Kidney (tissue), 14 donors: ENCODE measurements around the gene SH3D21. TPM values are rescaled to one million over a fixed set of nuclear protein-coding genes. Genes with fewer than 3 reads are reported as not detected.

ENCODE experiments used
- DNase-seq, 5 donors: peaks; one replicate each; pipeline ENCODE4 v3.0.0-alpha.2; 2013 to 2020
- FAIRE-seq: peaks from 2 replicates; lab custom pipeline; 2012; peaks lifted over from hg19 to GRCh38; lab: Jason Lieb, UNC
- H3K27ac ChIP-seq, 2 donors: one replicate each; pipeline ENCODE4 v1.7.0; 2013; ENCODE audit warnings: low read depth in 2 of 2, low read length in 2 of 2, inconsistent platforms in 1 of 2
- H3K27me3 ChIP-seq: one replicate; pipeline ENCODE4 v1.7.1; 2013; ENCODE audit warnings: low read length, inconsistent platforms; ENCODE audit not compliant: control insufficient read depth, insufficient read depth
- H3K36me3 ChIP-seq, 3 donors: one replicate each; pipeline versions ENCODE4 v1.7.0 to v1.7.1; 2013; ENCODE audit warnings: low read length in 3 of 3, control low read depth in 1 of 3, inconsistent platforms in 1 of 3; ENCODE audit not compliant: insufficient read depth in 3 of 3, control insufficient read depth in 2 of 3
- H3K4me1 ChIP-seq, 3 donors: one replicate each; pipeline versions ENCODE4 v1.7.0 to v1.7.1; 2013; ENCODE audit warnings: low read length in 3 of 3, inconsistent platforms in 1 of 3, low read depth in 1 of 3; ENCODE audit not compliant: control insufficient read depth in 2 of 3, insufficient read depth in 2 of 3
- H3K4me3 ChIP-seq, 3 donors: one replicate each; pipeline versions ENCODE4 v1.7.0 to v1.8.1; 2013; ENCODE audit warnings: low read length in 3 of 3, control low read depth in 1 of 3, inconsistent platforms in 1 of 3
- H3K9ac ChIP-seq, 3 donors: one replicate each; pipeline versions ENCODE4 v1.7.0 to v1.7.1; 2013; ENCODE audit warnings: low read length in 3 of 3, control low read depth in 1 of 3, inconsistent platforms in 1 of 3
- H3K9me3 ChIP-seq, 3 donors: one replicate each; pipeline versions ENCODE4 v1.7.0 to v1.7.1; 2013; ENCODE audit warnings: low read length in 3 of 3, control low read depth in 1 of 3, inconsistent platforms in 1 of 3; ENCODE audit not compliant: control insufficient read depth in 2 of 3, insufficient read depth in 1 of 3
- intact Hi-C: fragments of 100-400 bp; cut with DNase I; formaldehyde crosslinking; loops from one replicate; pipeline ENCODE4 v1.11.1; 2022
- polyA plus RNA-seq: library from polyadenylated mRNA; stranded (reverse); fragments of 350-450 nt; fragmentation: Illumina TruSeq; extraction: RNeasy Lipid Tissue Mini Kit (QIAGEN cat#74804); gene quantifications from one replicate; pipeline ENCODE4 v1.2.3, GENCODE V29; 2014; ENCODE audit warnings: low read depth, low replicate concordance; ENCODE audit not compliant: insufficient read depth
- total RNA-seq: library from RNA; stranded (reverse); fragmentation: NEBNext Ultra II Directional; extraction: Animal tissue kit (Norgen Biotek cat#: 25700); gene quantifications from one replicate; pipeline ENCODE4 v1.2.1, GENCODE V29; 2021
- TF ChIP-seq, protein P1 (sequence below): IDR thresholded peaks from 3 replicates; pipeline ENCODE4 v1.5.1; 2012; ENCODE audit warnings: mild to moderate bottlenecking, moderate library complexity, borderline replicate concordance; ENCODE audit not compliant: insufficient read depth; ENCODE audit errors: extremely low read depth
- donor health status: control.
- donor health status: control.
- donor health status: control.
- donor health status: control.
- donor health status: control.
- donor health status: DM: yes; HTN: yes; CAD: no.
- donor health status: Normal renal cell carcinoma (clear cell type).

SH3D21 gene
- total and polyA plus RNA-seq, 2 donors from 2014 or later = 5.7 to 33.4 TPM

DNA sequence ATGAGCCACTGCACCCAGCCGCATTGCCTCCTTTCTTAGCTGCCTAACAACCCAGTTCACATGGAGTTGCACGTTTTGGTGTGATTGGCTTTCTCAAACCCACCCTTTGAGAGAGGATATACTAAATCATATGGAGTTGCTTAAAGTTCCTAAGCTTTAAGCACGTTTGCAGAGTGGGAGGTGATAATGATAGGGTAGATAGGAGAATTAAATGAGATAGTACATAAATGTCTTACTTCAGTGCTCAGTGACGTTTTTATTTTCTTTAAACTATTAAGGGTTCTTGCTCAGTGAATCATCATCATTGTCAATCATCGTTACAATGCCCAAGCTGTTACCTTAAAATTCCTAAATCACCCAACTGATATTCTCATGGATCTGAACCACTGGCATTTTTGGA, 2.9 kb upstream of the SH3D21 start:
- intact Hi-C loops = no loop called here
- no peak overlapping the region for H3K9ac ChIP-seq
- DNase-seq (no peak), FAIRE-seq (no peak)
- TF ChIP-seq, protein P1, sequence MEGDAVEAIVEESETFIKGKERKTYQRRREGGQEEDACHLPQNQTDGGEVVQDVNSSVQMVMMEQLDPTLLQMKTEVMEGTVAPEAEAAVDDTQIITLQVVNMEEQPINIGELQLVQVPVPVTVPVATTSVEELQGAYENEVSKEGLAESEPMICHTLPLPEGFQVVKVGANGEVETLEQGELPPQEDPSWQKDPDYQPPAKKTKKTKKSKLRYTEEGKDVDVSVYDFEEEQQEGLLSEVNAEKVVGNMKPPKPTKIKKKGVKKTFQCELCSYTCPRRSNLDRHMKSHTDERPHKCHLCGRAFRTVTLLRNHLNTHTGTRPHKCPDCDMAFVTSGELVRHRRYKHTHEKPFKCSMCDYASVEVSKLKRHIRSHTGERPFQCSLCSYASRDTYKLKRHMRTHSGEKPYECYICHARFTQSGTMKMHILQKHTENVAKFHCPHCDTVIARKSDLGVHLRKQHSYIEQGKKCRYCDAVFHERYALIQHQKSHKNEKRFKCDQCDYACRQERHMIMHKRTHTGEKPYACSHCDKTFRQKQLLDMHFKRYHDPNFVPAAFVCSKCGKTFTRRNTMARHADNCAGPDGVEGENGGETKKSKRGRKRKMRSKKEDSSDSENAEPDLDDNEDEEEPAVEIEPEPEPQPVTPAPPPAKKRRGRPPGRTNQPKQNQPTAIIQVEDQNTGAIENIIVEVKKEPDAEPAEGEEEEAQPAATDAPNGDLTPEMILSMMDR = no peak
- H3K4me3 ChIP-seq = no peak overlapping the region
- H3K4me1 ChIP-seq = peaks cover 0 to 16% (median 10%) of the 10 kb centered on the region in 3 donors
- no peak overlapping the region for H3K27ac ChIP-seq
- peaks cover 2 to 32% (median 24%) of the 10 kb centered on the region in 3 donors for H3K36me3 ChIP-seq
- H3K9me3 ChIP-seq = no peaks in the 10 kb centered on the region
- no peaks in the 10 kb centered on the region for H3K27me3 ChIP-seq

DNA sequence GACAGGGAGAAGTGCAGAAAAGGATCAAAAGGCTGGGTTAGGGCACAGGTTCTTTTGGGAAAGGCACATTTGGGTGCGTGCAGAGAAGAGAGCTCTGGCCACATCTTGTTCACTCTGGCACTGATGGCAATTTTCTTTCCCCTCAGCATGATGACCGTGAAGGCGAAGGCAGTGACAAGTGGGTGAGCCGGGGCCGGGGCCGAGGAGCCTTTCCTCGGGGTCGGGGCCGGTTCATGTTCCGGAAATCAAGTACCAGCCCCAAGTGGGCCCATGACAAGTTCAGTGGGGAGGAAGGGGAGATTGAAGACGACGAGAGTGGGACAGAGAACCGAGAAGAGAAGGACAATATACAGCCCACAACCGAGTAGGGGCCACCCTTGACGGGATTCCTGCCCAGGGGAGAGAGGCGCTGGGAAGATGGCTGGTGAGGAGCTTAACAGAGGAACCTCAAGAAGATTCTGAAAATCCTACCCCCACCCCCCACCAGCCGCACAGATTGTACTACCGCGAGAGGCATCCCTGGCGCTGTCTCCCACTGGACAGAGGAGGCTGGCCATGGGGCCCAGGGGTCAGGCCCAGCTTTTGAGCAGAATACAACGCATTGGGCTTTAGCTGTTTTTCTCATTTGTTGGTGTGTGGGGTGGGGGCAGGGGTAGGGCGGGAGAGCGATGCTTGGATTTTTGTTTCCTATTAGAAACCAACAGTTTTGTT, 2.4 kb upstream of the SH3D21 start:
- H3K27ac ChIP-seq = no peak overlapping the region
- TF ChIP-seq, protein P1 = no peak
- no peak overlapping the region for H3K4me3 ChIP-seq
- DNase-seq (no peak), FAIRE-seq (no peak)
- peaks cover 0 to 16% (median 10%) of the 10 kb centered on the region in 3 donors for H3K4me1 ChIP-seq
- H3K9me3 ChIP-seq = no peaks in the 10 kb centered on the region
- peaks cover 2 to 32% (median 20%) of the 10 kb centered on the region in 3 donors for H3K36me3 ChIP-seq
- intact Hi-C loops = no loop called here
- no peak overlapping the region for H3K9ac ChIP-seq
- H3K27me3 ChIP-seq = no peaks in the 10 kb centered on the region

DNA sequence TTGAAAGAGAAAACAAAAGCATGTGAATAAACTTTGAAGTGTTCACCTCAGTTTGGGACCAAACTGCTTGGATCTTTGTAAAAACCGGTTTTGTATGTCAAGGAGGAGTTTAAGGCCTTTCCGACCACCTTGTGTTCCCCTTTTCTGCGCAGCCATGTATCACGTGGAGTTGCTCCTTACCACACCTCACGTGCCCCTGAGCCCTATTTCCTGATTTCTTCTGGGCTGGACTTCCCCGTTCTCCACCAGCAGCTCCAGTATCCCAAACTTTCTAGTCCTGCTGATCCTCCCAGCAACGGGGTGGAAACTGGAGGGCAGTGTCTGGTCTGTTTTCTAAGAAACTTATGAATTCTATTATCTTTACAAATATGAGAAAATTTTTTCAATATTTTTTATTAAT, 1.6 kb upstream of the SH3D21 start:
- intact Hi-C loops = no loop called here
- Histone ChIP-seq H3K4me3 (no peak overlapping the region), H3K9me3 (no peaks in the 10 kb centered on the region), H3K27ac (no peak overlapping the region), H3K9ac (no peak overlapping the region), H3K36me3 (peaks cover 2 to 32% (median 20%) of the 10 kb centered on the region in 3 donors), H3K27me3 (no peaks in the 10 kb centered on the region), H3K4me1 (peaks cover 0 to 16% (median 10%) of the 10 kb centered on the region in 3 donors)
- TF ChIP-seq, protein P1 = no peak
- FAIRE-seq (no peak), DNase-seq (no peak)
